Measurements from ENCODE around the gene HBB.

The HBB gene

GRCh38 chr11:5240056-5240455 lies 13.2 kb upstream of the HBB start:
- Histone ChIP-seq H3K4me2 (ENCODE audit: low read length) (no peak overlapping the region), H3K27me3 (ENCODE audit: low read depth, low read length) (no peaks in the 10 kb centered on the region), H3K79me2 (ENCODE audit: low read length) (no peaks in the 10 kb centered on the region), H3K9ac (ENCODE audit: low read length) (no peak overlapping the region), H2AFZ (ENCODE audit: low read depth, low read length) (no peak overlapping the region), H3K27ac (ENCODE audit: low read length) (no peak overlapping the region), H3K9me3 (ENCODE audit: insufficient read depth, low read length) (no peaks in the 10 kb centered on the region), H3K4me3 (ENCODE audit: low read length) (no peak overlapping the region), H3K4me1 (ENCODE audit: low read length) (peaks cover 4% of the 10 kb centered on the region), H4K20me1 (ENCODE audit: insufficient read depth, low read length) (no peaks in the 10 kb centered on the region), H3K36me3 (replicated peaks; ENCODE audit: low read depth, low read length) (no peaks in the 10 kb centered on the region)
- TF ChIP-seq EZH2phosphoT487 (IDR thresholded peaks at IDR 0.05; ENCODE audit: low read depth) (no peak), CTCF (IDR thresholded peaks at IDR 0.05; ENCODE audit: low read depth, low read length) (no peak)

DNA sequence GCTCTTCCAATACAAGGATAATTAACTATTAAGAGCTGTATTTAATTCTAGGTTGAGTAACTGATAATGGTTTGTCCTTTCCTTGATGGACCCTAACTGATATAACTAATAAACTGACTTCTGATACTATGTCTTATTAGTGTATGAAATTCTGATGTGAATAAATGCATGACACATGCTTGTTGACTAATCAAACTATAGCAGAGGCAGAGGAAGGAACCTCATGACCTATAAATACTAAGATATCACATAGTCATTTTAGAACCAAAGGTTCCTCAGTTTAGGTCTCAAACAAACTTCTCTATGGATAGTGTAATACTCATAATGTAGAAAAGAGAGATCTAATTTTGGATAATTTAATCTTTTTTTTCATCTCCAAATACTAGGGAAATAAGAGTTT lies 12.2 kb upstream of the HBB start:
- Histone ChIP-seq H3K36me3 (replicated peaks; ENCODE audit: low read depth, low read length) (no peaks in the 10 kb centered on the region), H3K79me2 (ENCODE audit: low read length) (no peaks in the 10 kb centered on the region), H3K4me1 (ENCODE audit: low read length) (peaks cover 10% of the 10 kb centered on the region), H2AFZ (ENCODE audit: low read depth, low read length) (no peak overlapping the region), H3K9ac (ENCODE audit: low read length) (no peak overlapping the region), H3K4me2 (ENCODE audit: low read length) (no peak overlapping the region), H3K4me3 (ENCODE audit: low read length) (no peak overlapping the region), H3K9me3 (ENCODE audit: insufficient read depth, low read length) (no peaks in the 10 kb centered on the region), H4K20me1 (ENCODE audit: insufficient read depth, low read length) (no peaks in the 10 kb centered on the region), H3K27me3 (ENCODE audit: low read depth, low read length) (no peaks in the 10 kb centered on the region), H3K27ac (ENCODE audit: low read length) (no peak overlapping the region)
- TF ChIP-seq EZH2phosphoT487 (IDR thresholded peaks at IDR 0.05; ENCODE audit: low read depth), result no peak
- no peak for TF ChIP-seq CTCF (IDR thresholded peaks at IDR 0.05; ENCODE audit: low read depth, low read length)

GRCh38 chr11:5238486-5238885 lies 11.6 kb upstream of the HBB start:
- Histone ChIP-seq H3K4me1 (ENCODE audit: low read length) (peaks cover 10% of the 10 kb centered on the region), H3K9me3 (ENCODE audit: insufficient read depth, low read length) (no peaks in the 10 kb centered on the region), H3K4me3 (ENCODE audit: low read length) (no peak overlapping the region), H4K20me1 (ENCODE audit: insufficient read depth, low read length) (no peaks in the 10 kb centered on the region), H3K27ac (ENCODE audit: low read length) (no peak overlapping the region), H3K27me3 (ENCODE audit: low read depth, low read length) (no peaks in the 10 kb centered on the region), H3K9ac (ENCODE audit: low read length) (no peak overlapping the region), H3K36me3 (replicated peaks; ENCODE audit: low read depth, low read length) (no peaks in the 10 kb centered on the region), H2AFZ (ENCODE audit: low read depth, low read length) (no peak overlapping the region), H3K79me2 (ENCODE audit: low read length) (no peaks in the 10 kb centered on the region), H3K4me2 (ENCODE audit: low read length) (no peak overlapping the region)
- TF ChIP-seq EZH2phosphoT487 (IDR thresholded peaks at IDR 0.05; ENCODE audit: low read depth) (no peak), CTCF (IDR thresholded peaks at IDR 0.05; ENCODE audit: low read depth, low read length) (no peak)

GRCh38 chr11:5237420-5237819 lies 10.5 kb upstream of the HBB start:
- Histone ChIP-seq H3K4me2 (ENCODE audit: low read length) (no peak overlapping the region), H3K4me3 (ENCODE audit: low read length) (no peak overlapping the region), H3K4me1 (ENCODE audit: low read length) (peaks cover 7% of the 10 kb centered on the region), H4K20me1 (ENCODE audit: insufficient read depth, low read length) (no peaks in the 10 kb centered on the region), H3K79me2 (ENCODE audit: low read length) (no peaks in the 10 kb centered on the region), H3K9me3 (ENCODE audit: insufficient read depth, low read length) (no peaks in the 10 kb centered on the region), H3K27me3 (ENCODE audit: low read depth, low read length) (no peaks in the 10 kb centered on the region), H3K27ac (ENCODE audit: low read length) (no peak overlapping the region), H3K9ac (ENCODE audit: low read length) (no peak overlapping the region), H2AFZ (ENCODE audit: low read depth, low read length) (no peak overlapping the region), H3K36me3 (replicated peaks; ENCODE audit: low read depth, low read length) (no peaks in the 10 kb centered on the region)
- TF ChIP-seq CTCF (IDR thresholded peaks at IDR 0.05; ENCODE audit: low read depth, low read length), result no peak
- TF ChIP-seq EZH2phosphoT487 (IDR thresholded peaks at IDR 0.05; ENCODE audit: low read depth), result no peak
